Sciatic nerve (tissue), 2 donors: ENCODE results near the gene BCORL1. TPM values are rescaled to one million over a fixed set of nuclear protein-coding genes. Genes with fewer than 3 reads are reported as not detected.

Source experiments
- ATAC-seq: fragments of 200-7000 bp; cut with Tn5 transposase; one replicate; pipeline ENCODE4 v1.9.1; 2020; ENCODE audit warnings: mild to moderate bottlenecking, moderate library complexity
- DNase-seq: peaks from one replicate; pipeline ENCODE4 v3.0.0-alpha.2; 2020; ENCODE audit warnings: low spot score
- intact Hi-C: fragments of 100-400 bp; cut with DNase I; formaldehyde crosslinking; loops from one replicate; pipeline ENCODE4 v1.14.2; 2022
- total RNA-seq: library from RNA; stranded (reverse); fragmentation: NEBNext Ultra II Directional; extraction: Animal tissue kit (Norgen Biotek cat#: 25700); gene quantifications from one replicate; pipeline ENCODE4 v1.2.1, GENCODE V29; 2021
- donor health status: DM: no; HTN: no; CAD: no.
- donor health status: DM: no; HTN: no; CAD: no.

The BCORL1 gene
- total RNA-seq, 1 donor from 2014 or later = 25.1 TPM

DNA sequence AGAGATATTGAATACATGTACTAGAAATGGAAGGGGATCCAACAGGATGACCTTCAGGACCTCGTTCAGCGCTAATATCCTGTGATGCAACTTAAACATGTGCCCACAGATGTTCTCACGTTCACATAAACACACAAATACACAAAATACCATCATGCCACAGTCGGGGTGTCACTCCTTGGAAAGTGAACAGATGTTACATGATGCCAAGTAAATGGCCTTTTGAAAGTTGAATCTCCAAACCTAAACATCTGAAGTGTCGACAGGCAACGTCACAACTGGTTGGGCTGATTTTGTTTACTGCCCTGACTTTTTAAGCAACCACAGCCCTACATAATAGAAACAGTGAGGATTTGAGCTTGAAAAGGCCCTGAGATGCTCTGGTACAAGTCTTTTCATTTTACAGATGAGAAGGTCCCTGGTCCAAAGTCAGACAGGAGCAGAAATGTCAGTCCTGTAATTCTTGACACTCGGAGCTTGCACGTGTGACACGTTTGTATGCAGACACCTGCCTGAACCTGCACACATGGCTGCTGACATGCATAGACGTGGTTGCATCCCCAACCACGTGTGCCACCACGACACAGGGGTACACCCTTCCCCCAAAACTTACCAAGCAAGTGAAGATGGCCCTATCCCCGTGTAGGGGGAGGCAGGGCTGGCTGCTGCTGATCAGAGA, 23.5 kb upstream of the BCORL1 start:
- intact Hi-C loops = no loop called here
- no peak for ATAC-seq
- DNase-seq = no peak

DNA sequence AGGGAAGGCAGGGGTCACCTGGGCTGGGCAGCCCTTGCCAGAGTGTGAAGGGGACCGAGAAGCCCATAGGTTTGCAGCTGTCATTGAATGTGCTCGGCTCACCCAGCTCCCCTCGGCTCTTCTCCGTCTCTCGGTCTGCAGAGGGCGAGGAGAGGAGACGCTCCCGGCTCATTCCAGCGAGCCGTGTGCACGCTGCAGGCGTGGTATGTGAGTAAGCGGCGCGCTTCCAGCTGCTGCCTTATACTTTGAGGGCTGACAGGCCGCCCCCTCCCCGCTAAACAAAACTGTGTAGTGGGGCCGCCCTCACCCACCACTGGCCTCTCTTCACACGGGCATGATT, 23.0 kb upstream of the BCORL1 start:
- intact Hi-C loops = no loop called here
- no peak for DNase-seq
- peak; percentile 27 for ATAC-seq

DNA sequence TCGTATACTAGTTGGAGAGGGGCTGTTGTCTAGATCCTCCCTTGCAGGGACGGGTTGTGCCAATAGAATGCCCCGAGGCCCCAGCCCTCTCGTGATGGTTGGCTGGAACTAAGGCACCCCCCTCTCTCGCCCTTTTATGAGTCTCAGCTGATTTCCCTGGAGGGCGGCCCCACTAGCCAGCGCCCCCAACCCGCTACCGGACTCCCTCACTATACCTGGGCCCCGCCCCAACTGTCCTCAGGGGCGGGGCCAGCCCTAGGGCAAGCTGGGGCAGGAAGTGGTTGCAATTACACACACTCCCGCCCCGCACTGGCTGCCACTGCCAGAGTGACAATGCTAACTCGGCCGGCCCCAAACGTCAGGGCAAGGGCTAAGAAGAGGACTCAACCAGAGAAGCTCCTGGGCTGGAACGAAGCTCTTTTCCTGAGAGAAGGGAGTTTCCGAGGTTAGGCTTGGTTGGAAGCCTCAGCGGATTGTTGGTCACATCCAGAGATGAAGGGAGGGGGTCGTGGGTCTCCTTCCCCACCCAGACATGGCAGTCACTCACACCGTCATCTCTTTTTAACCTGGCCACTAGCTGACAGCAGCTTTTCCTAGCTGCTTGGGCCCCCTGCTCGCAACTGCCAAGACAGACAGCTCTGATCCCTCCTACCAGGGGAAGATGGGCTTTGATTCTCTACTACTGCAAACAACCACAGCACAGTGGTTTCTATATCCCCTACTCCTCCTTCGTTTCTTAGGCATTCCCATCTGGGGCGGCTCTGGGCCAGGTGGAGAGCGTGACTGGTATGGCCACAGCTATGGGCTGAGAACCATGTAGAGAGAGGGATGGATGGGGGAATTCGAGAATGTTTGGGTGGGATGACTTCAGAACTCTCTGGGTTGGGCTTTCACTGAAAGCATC, 21.0 kb upstream of the BCORL1 start:
- intact Hi-C loops = no loop called here
- peak; percentile 23 for ATAC-seq
- peak; percentile 65 for DNase-seq

DNA sequence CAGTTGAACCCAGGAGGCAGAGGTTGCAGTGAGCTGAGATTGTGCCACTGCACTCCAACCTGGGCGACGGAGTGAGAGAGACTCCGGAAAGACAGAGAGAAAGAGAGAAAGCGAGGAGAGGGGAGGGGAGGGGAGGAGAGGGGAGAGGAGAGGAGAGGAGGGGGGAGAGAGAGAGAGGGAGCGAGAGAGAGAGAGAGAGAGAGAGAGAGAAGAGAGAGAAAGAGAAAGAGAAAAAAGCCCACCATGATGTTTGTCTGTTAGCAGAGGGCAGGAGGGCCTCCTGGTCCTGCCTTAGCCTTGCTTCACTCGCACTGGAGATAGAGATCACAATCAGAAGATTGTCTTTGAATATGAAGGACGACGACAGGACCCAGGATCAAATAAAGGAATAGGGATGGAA, 18.7 kb upstream of the BCORL1 start:
- intact Hi-C loops = no loop called here
- ATAC-seq (no peak), DNase-seq (no peak)

DNA sequence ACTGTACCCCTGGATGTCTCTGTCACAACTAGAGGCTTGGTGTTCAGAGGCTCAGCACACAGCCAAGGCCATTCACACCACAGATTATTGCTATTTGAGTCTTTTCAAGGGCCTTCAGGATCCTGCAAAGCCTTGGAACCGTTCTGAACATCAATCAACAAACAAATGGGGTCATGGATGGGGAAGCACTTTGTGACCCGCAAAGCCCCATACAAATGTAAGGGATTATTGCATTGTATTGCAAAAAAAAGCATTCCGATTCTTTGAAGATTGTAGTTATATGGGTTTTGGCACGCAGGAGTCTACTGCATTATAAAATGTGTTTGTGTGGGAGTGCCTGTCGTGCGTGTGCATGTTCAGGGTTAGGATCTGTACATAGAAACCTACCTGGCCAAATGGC, 17.3 kb upstream of the BCORL1 start:
- intact Hi-C loops = no loop called here
- no peak for ATAC-seq
- no peak for DNase-seq

DNA sequence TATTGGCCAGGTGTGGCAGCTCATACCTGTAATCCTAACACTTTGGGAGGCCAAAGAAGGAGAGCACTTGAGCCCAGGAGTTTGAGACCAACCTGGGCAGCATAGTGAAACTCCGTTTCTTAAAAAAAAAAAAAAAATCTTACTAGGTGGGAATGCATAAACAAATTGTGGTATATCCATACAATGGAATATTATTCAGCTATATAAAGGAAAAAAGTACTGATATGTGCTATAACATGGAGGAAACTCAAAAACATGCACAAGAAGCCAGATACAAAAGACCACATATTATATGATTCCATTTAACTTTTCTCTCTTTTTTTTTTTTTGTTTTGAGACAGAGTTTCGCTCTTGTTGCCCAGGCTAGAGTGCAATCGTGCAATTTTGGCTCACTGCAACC, 13.5 kb upstream of the BCORL1 start:
- DNase-seq (no peak), ATAC-seq (no peak)
- intact Hi-C loops = no loop called here

DNA sequence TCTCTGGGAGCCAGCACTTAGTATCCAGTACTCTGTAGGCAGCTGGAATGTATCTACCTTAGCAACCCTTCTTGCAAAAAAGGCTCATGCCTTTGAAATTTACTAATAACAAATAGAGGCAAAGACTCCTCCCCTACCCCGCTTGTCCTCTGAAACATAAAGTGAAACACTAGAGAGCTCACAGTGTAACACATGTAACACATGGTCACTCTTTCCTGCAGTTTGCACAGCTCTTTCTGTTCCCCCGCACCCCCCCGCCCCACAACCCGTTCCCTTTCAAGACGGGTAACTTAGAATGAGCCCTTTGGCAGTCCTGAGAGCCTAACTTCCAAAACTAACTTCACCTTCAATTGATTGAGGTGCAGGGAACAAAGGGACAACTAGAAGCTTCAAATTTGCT, 6.0 kb upstream of the BCORL1 start:
- DNase-seq (no peak), ATAC-seq (no peak)
- intact Hi-C loops = no loop called here

DNA sequence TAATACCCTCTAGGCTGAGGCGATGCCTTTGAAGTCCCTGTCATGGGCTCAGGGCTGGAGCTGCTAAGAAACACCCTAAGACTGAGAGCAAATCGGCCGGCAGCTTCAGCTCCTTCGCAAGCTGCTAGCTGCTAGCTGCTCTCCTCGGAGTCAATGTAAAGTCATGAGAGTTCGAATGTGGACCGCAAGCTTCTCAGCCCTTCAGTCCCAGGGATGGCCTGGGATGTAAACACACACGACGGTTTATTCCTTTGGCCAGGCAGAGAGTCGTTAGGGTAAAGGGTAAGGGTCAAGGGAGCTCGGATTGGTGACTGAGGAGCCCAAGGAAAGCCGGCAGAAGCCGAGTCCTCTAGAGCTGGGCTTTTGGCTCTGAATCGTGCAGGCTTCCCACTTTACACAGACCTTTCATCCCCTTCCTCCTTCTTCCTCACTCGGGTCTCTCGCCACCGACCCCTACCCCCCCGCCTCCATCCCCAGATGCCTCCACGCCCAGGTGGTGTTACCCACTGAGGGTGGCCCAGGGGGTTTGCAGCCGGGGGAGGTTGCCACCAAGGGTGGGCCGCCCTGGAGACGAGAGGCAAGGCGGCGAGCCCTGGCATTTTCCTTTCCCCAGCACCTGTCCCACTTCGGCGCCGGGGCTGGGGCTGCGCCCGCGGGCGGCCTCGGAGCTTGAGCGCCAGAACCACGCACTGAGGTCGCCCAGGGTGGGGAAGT, 3.1 kb upstream of the BCORL1 start:
- intact Hi-C loops = no loop called here
- ATAC-seq = no peak
- DNase-seq = no peak

DNA sequence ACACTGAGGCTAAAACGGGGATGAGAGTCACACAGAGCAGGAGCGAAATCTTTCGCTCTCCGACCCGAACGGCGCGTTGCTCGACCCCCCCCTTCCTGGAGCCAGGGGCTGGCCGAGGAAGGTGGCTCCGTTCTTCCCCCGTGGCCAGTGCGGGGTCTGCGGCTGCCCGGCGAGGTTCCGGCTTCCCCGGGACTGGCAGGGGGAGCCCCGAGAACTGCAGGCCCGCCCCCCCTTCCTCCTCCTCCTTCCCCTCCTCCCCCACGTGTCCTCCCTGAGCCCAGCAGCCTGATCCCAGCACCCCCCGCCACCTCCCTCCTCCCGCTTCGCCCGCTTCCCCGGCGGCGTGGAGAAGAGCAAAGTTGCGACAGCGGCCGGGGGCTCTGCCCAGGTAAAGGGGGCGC, 2.4 kb upstream of the BCORL1 start:
- intact Hi-C loops = no loop called here
- no peak for ATAC-seq
- DNase-seq = peak; percentile 66

DNA sequence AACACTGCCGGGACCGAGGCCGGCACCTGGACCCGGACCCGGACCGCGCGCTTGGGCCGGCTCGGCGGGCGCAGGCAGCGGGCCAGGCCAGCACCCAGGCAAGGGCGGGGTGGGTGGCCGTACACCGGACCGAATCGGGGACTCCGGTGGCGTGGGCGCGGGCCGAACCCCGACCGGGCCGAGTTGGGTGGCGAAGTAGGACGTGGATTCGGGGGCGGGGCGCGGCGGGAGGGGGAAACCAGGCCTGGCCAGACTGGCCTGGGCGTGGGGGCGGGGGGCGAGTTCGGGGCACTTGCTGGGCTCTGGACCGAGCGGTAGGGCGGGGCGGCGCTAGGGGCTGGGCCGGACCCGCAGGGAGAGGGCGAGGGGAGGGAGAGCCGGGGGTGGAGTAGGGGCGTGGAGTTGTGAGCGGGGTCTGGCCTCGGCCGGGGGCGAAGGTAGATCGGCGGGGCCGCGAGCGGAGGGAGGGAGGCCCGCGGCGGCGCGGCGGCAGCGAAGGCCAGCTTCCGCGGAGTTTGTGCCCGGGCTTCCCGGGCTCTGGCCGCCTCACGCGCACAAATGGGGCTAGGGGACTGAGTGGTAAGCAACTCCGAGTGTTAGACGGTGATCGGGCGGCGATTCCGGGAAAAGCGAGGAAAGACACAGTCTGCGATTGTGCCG, 1.8 kb upstream of the BCORL1 start:
- intact Hi-C loops = no loop called here
- ATAC-seq (peak; percentile 19), DNase-seq (peak; percentile 73)

DNA sequence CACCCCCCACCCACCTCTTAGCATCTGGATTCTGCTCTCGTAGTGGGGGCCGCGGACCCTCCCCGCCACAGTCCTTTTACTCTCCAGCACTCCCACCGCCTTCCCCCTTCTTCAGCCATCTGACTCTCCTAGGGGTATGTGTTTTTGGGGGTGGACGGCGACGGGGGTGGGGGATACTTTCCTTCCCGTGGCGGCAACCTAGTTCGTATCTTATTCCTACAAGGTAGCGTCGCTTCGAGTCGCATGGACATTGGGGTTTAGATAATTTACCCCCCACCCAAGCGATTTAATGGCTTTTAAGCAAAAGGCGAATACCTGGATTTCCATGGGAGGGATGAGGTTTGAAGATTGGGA, 1.3 kb upstream of the BCORL1 start:
- ATAC-seq (no peak), DNase-seq (no peak)
- intact Hi-C loops = no loop called here

DNA sequence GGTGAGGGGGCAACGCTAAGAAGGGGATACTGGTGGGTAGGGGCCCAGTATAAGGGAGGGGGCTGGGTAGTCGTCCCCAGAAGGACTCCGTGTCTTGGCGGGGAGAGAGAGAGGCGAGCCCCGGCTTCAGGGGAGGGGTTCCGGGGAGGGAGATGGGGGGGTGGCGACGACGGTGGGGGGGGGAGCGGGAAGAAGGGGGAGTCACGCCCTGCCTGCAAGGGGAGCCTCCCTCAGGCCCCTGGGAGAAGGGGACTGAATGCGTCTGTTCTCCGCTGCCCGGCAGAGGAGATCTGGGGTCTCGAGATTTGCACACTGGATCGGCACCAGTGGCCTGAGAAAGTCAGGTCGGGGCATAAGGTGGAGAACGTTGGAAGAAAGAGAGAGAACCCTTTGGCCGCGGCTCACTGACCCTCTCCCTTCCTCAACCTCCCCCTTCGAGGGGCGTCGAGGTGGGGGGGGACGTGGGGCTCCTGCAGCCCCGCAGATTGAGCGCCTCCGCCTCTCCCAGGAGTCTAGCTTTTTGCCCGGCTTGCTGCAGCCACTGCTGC, 609 bp upstream of the BCORL1 start:
- DNase-seq = no peak
- intact Hi-C loops = no loop called here
- no peak for ATAC-seq

DNA sequence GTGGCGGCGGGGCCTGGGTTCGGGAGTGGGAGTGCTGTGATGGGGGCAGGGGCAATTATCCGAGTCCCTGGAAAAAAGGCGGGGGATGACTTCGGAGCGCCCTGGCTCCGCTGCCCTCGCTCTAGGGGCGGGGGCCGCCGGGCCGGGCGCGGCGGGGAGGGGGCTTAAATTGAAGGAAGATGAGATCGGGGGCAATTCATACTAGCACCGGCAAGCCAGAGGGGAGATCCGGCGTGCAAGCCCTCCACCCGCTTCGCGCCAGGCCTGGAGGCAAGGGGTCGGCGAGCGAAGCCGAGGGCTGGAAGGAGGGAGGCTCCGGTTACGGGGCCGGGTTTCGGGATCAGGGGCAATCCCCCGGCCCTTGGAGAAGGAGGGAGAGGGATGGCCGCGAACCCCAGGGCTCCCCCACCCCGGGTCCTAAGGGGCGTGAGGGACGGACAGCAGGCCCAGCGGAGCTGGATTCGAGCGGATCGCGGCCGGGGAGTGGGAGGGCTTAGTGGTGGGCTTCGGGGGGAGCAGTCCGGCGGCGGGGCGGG, 1.2 kb downstream of the BCORL1 start:
- intact Hi-C loops = no loop called here
- DNase-seq (peak; percentile 60), ATAC-seq (no peak)

DNA sequence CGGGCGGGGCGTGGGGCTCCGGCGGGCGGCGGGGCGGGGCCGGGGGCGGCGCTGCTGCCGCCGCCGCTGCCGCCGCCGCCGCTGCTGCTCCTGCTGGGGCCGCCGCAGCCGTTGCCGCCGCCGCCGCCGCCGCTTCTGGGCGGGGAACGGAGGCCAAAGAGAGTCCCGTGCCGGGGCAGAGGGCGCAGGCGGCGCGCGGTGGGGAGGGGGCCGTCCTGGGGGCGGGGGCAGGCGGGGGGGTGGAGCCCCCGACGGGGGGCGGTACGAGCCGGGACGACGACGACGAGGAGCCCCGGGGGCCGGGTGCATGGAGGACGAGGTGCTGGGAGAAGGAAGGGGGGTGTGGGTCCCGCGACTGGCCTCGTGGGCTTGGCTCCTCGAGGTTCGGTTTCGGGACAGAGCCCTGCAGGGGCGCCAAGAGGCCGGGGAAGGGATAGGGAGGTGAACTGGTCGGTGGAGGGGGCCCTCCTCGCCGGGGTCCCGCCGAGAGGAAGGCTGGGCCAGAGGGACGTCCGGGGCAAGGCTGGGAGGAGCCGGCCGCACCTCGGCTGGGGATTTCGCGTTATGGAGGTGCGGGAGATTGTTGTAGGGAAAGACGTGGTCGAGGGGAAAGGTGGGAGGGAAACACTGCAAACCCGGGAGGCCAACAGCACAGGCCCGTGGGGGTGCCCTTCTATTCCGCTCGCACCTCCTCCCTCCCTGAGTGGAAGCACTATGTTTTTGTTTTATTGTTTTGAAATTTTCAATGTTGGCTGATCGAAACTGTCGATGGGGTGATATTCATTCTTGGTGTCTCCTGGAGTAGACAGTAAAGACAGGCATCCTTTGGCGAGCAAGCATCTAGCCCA, 1.9 kb downstream of the BCORL1 start:
- peak; percentile 66 for DNase-seq
- intact Hi-C loops = no loop called here
- ATAC-seq = no peak

DNA sequence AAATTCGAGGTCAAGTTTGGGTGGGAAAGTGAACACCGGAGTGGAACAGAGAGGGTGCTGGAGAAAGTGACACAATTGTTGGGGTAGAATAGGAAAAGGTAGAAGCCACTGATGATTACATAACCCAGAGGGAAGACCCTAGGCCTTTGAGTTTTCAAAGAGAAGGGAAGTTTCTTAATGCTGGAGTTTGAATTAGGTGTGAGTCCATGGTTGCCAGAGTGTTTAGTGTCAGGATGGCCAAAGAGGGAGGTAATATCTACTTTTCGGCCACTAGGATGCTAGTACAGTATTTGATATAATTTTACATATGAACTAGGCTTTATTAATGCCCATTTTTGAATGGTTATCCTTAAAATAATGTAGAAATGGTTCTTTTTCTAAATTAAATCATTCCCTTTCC, 5.4 kb downstream of the BCORL1 start:
- ATAC-seq (no peak), DNase-seq (no peak)
- intact Hi-C loops = no loop called here

DNA sequence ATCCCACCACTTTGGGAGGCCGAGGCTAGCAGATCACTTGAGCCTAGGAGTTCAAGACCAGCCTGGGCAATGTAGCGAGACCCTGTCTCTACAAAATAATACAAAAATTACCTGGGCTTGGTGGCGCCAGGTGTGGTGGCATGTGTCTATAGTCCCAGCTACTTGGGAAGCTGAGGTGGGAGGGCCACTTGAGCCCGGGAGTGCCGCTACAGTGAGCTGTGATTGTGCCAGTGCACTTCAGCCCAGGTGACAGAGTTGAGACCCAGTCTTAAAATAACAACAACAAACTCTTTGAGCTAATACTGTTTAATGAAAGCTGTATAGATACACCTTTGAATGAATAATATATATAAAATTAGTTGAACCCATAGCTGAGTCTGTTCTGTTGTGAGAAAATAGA, 9.7 kb downstream of the BCORL1 start:
- ATAC-seq = no peak
- no peak for DNase-seq
- intact Hi-C loops = no loop called here

DNA sequence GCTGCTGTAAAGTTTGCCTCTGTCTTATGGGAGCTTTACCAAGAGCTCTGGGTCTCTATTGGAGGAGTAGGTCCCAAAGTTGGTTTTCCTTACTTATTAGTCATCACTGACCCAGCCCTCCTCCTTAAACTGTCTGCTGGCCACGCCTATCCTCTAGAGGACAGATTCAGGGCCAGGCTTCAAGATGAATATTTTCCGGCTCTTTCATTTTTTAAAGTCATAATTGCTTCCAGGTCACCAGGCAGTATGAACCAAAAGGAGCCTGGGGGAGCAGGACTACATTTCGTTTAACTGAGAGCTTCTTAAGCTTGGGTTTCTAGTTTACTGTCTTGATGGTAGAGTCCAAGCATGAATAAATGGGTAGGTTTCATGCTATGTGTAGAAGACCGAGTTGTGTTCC, 13.7 kb downstream of the BCORL1 start:
- peak; percentile 72 for ATAC-seq
- DNase-seq = no peak
- intact Hi-C loops = no loop called here

DNA sequence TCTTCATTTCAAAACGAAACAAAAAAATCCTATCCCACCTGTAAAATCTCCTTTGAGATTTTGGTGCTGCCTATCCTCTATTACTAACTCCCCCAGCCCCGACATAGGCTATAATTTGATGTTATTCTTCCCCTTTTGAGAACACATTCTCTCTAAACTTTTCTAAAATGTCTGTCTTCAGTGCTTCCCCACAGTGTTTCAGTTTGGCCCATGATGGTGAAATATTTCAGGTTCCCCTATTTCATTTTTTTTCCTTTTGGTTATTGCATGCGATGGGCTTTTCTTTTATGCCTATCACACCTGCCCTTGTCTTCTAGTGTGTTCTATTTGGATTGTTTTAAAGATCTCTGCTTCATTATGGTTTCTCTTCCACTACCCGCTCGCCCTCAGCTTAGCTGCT, 14.7 kb downstream of the BCORL1 start:
- ATAC-seq (no peak), DNase-seq (no peak)
- intact Hi-C loops = no loop called here
